ENCODE results near the gene EIF4E1B. TPM values are rescaled to one million over a fixed set of nuclear protein-coding genes. Genes with fewer than 3 reads are reported as not detected.
A peak's percentile ranks its signal among the peaks of the same experiment; 100 is the strongest.

Gene EIF4E1B
- total RNA-seq, 1 donor from 2014 or later: 0.06 TPM

DNA sequence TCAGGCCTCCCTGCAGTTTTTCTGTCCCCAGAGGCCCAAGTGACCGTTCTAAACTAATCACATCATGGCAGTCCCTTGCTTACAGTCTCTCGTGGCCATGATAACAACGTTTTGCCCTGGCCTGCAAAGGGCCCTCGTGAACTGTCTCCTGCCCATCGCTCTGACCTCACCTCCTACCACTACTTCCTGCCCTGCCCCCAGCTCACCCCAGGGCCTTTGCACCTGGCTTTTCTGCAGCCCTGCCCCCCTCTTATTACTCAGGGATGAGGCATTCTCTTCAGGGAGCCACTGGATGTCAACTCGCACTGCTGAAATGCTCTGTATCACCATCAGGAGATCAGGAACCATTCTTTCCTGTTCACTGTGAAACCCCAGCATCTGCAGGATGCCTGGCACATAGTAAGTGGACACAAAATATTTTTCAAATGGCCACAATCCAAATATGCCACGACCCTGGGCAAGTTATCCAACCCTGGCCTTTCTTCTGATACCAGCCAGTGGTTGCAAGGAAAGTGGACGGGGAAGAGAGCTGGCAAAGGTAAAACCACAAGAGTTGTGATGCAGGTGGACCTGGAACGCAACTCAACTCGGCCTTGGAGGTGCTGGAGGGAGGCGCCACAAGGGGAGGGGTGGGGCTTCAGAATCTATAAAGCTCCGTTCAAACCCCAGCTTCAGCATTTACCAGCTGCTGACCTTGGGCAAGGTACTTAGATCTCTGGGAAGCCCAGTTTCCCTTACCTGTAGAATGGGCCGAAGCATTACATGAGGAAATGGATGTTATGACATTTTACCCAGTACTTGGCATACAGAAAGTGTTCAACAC lies 1.9 kb upstream of the EIF4E1B start:
- Mint-ChIP-seq H3K36me3 (no peaks in the 10 kb centered on the region), H3K4me1 (peaks cover 32% of the 10 kb centered on the region), H3K27ac (no peak overlapping the region), H3K27me3 (ENCODE audit: insufficient read depth, low read depth) (peaks cover 62% of the 10 kb centered on the region), H3K4me3 (peak overlapping the region; percentile 71), H3K9me3 (peaks cover 2% of the 10 kb centered on the region)
- H4K20me1 ChIP-seq (ENCODE audit: low read depth): peaks cover 23% of the 10 kb centered on the region
- H3K36me3 ChIP-seq: no peaks in the 10 kb centered on the region
- no peak for DNase-seq (ENCODE audit: low spot score)
- no peaks in the 10 kb centered on the region for H3K9me3 ChIP-seq (ENCODE audit: low read depth)
- peaks cover 87% of the 10 kb centered on the region for H3K27me3 ChIP-seq
- no peak overlapping the region for H2AFZ ChIP-seq (replicated peaks)
- H3K4me2 ChIP-seq: no peak overlapping the region
- H3K27ac ChIP-seq: no peak overlapping the region
- no peak overlapping the region for H3K9ac ChIP-seq
- H3K4me1 ChIP-seq: peaks cover 18% of the 10 kb centered on the region
- H3F3A ChIP-seq (ENCODE audit: low read depth): peaks cover 18% of the 10 kb centered on the region
- H3K79me2 ChIP-seq (ENCODE audit: low read depth): no peaks in the 10 kb centered on the region
- TF ChIP-seq CTCF (IDR thresholded peaks at IDR 0.05) (no peak), EZH2phosphoT487 (IDR thresholded peaks at IDR 0.05) (no peak), EZH2 (IDR thresholded peaks at IDR 0.05) (no peak)
- H3K4me3 ChIP-seq: no peak overlapping the region

GRCh38 chr5:176629317-176629852 lies 1.1 kb upstream of the EIF4E1B start:
- TF ChIP-seq EZH2phosphoT487 (IDR thresholded peaks at IDR 0.05) (no peak), CTCF (IDR thresholded peaks at IDR 0.05) (no peak), EZH2 (IDR thresholded peaks at IDR 0.05) (no peak)
- peaks cover 23% of the 10 kb centered on the region for H4K20me1 ChIP-seq (ENCODE audit: low read depth)
- H3K4me3 ChIP-seq: peak overlapping the region; percentile 54
- no peaks in the 10 kb centered on the region for H3K36me3 ChIP-seq
- H3K4me1 Mint-ChIP-seq: peaks cover 34% of the 10 kb centered on the region
- no peak overlapping the region for H3K27ac Mint-ChIP-seq
- H3K4me2 ChIP-seq: peak overlapping the region; percentile 84
- H3K9me3 Mint-ChIP-seq: peaks cover 2% of the 10 kb centered on the region
- H3K9me3 ChIP-seq (ENCODE audit: low read depth): no peaks in the 10 kb centered on the region
- no peaks in the 10 kb centered on the region for H3K79me2 ChIP-seq (ENCODE audit: low read depth)
- H3K36me3 Mint-ChIP-seq: no peaks in the 10 kb centered on the region
- peaks cover 21% of the 10 kb centered on the region for H3F3A ChIP-seq (ENCODE audit: low read depth)
- peaks cover 68% of the 10 kb centered on the region for H3K27me3 Mint-ChIP-seq (ENCODE audit: insufficient read depth, low read depth)
- peak overlapping the region; percentile 27 for H2AFZ ChIP-seq (replicated peaks)
- peaks cover 24% of the 10 kb centered on the region for H3K4me1 ChIP-seq
- H3K27ac ChIP-seq: no peak overlapping the region
- DNase-seq (ENCODE audit: low spot score): no peak
- H3K9ac ChIP-seq: no peak overlapping the region
- peak overlapping the region; percentile 74 for H3K4me3 Mint-ChIP-seq
- peaks cover 94% of the 10 kb centered on the region for H3K27me3 ChIP-seq

DNA sequence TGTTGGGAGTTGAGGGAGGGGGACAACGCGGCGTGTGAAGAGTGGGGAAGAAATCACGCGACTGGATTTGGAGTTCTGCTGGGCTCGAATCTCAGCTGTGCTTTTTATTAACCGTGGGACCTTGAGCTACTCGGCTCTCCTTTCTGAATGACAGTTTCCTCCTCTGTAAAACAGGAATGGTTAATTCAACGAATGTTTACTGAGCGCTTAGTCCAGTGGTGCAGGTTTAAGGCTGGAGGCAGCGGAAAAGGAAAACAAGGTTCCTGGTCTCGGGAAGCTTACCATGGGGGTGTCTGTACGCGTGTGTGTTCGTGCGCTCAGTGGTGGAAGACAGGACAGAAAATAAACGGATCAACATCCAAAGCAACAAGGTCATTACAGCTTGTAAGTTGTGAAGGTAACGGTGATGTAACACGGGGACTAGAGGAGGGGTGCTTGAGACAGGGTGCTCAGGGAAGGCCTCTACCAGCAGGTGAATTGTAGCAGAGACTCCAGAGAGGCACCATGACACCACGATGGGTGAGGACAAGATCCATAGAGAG lies 277 bp downstream of the EIF4E1B start:
- H3K27me3 ChIP-seq: peaks cover 84% of the 10 kb centered on the region
- Mint-ChIP-seq H3K4me3 (peak overlapping the region; percentile 76), H3K36me3 (no peaks in the 10 kb centered on the region), H3K27me3 (ENCODE audit: insufficient read depth, low read depth) (peaks cover 73% of the 10 kb centered on the region), H3K27ac (peak overlapping the region; percentile 27), H3K4me1 (peaks cover 37% of the 10 kb centered on the region), H3K9me3 (peaks cover 2% of the 10 kb centered on the region)
- TF ChIP-seq EZH2phosphoT487 (IDR thresholded peaks at IDR 0.05): no peak
- no peak for TF ChIP-seq CTCF (IDR thresholded peaks at IDR 0.05)
- no peak for TF ChIP-seq EZH2 (IDR thresholded peaks at IDR 0.05)
- H3F3A ChIP-seq (ENCODE audit: low read depth): peaks cover 31% of the 10 kb centered on the region
- H3K9ac ChIP-seq: no peak overlapping the region
- no peaks in the 10 kb centered on the region for H3K36me3 ChIP-seq
- H3K79me2 ChIP-seq (ENCODE audit: low read depth): no peaks in the 10 kb centered on the region
- H3K27ac ChIP-seq: no peak overlapping the region
- no peak for DNase-seq (ENCODE audit: low spot score)
- peaks cover 23% of the 10 kb centered on the region for H4K20me1 ChIP-seq (ENCODE audit: low read depth)
- peaks cover 24% of the 10 kb centered on the region for H3K4me1 ChIP-seq
- H2AFZ ChIP-seq (replicated peaks): no peak overlapping the region
- H3K9me3 ChIP-seq (ENCODE audit: low read depth): no peaks in the 10 kb centered on the region
- peak overlapping the region; percentile 84 for H3K4me2 ChIP-seq
- peak overlapping the region; percentile 54 for H3K4me3 ChIP-seq

All from neural progenitor cell (in vitro differentiated cells).